CD14-positive monocyte (primary cell): Measurements from ENCODE around the gene FAM167B. TPM values are rescaled to one million over a fixed set of nuclear protein-coding genes. Genes with fewer than 3 reads are reported as not detected.

Source experiments
- DNase-seq, 3 donors: peaks; one replicate each; pipeline ENCODE4 v3.0.0-alpha.2; 2011 to 2022
- H2AFZ ChIP-seq: 2 replicates; pipeline ENCODE4 v1.6.0; 2012; ENCODE audit warnings: mild to moderate bottlenecking, low read depth, low read length, inconsistent platforms; ENCODE audit not compliant: insufficient read depth, poor library complexity, severe bottlenecking
- H3K27ac ChIP-seq, 2 donors: 1 replicate in 1 of 2; 2 replicates in 1 of 2; pipeline ENCODE4 v1.5.1; 2012 to 2013; ENCODE audit warnings: low read length in 2 of 2, control low read depth in 1 of 2, inconsistent platforms in 1 of 2, low read depth in 1 of 2, mild to moderate bottlenecking in 1 of 2
- H3K27me3 ChIP-seq, 2 donors: one replicate each; pipeline versions ENCODE4 v1.6.0 to v1.6.1; 2011 to 2013; ENCODE audit warnings: low read length in 2 of 2; ENCODE audit not compliant: control insufficient read depth in 2 of 2, insufficient read depth in 2 of 2
- H3K36me3 ChIP-seq, 2 donors: replicated peaks in 1 of 2; 1 replicate in 1 of 2; 2 replicates in 1 of 2; pipeline versions ENCODE4 v1.5.1 to v1.6.1; 2012 to 2013; ENCODE audit warnings: low read length in 2 of 2, control low read depth in 1 of 2, inconsistent platforms in 1 of 2, mild to moderate bottlenecking in 1 of 2; ENCODE audit not compliant: insufficient read depth in 2 of 2, control insufficient read depth in 1 of 2
- H3K4me1 ChIP-seq, 2 donors: 1 replicate in 1 of 2; 2 replicates in 1 of 2; pipeline versions ENCODE4 v1.5.1 to v1.6.1; 2012 to 2013; ENCODE audit warnings: low read length in 2 of 2, control low read depth in 1 of 2, inconsistent platforms in 1 of 2, mild to moderate bottlenecking in 1 of 2, moderate library complexity in 1 of 2; ENCODE audit not compliant: insufficient read depth in 2 of 2, control insufficient read depth in 1 of 2
- H3K4me2 ChIP-seq: replicated peaks from 2 replicates; pipeline ENCODE3; 2012; ENCODE audit warnings: low read length, moderate library complexity, mild to moderate bottlenecking; ENCODE audit not compliant: poor library complexity, severe bottlenecking; ENCODE audit errors: extremely low read depth
- H3K4me3 ChIP-seq, 3 experiments: fragments of 200-600 bp in 1 of 3; sonication (generic) in 1 of 3; replicated peaks in 1 of 3; 1 replicate in 2 of 3; 2 replicates in 1 of 3; pipeline ENCODE4 v1.5.1; 2011 to 2013; ENCODE audit warnings: low read length in 3 of 3, mild to moderate bottlenecking in 3 of 3, control low read depth in 2 of 3, low read depth in 2 of 3, inconsistent platforms in 1 of 3, moderate library complexity in 1 of 3
- H3K79me2 ChIP-seq: 2 replicates; pipeline ENCODE4 v1.6.0; 2012; ENCODE audit warnings: mild to moderate bottlenecking, control low read depth, inconsistent platforms, low read length, moderate library complexity; ENCODE audit not compliant: insufficient read depth
- H3K9ac ChIP-seq: 2 replicates; pipeline ENCODE4 v1.6.0; 2017; ENCODE audit warnings: low read length, mild to moderate bottlenecking; ENCODE audit not compliant: insufficient read depth, poor library complexity, severe bottlenecking
- H3K9me3 ChIP-seq, 2 donors: replicated peaks in 1 of 2; 1 replicate in 1 of 2; 2 replicates in 1 of 2; pipeline versions ENCODE4 v1.5.1 to v1.6.1; 2012 to 2013; ENCODE audit warnings: low read length in 2 of 2, control low read depth in 1 of 2; ENCODE audit not compliant: control insufficient read depth in 1 of 2, insufficient read depth in 1 of 2
- H4K20me1 ChIP-seq: 2 replicates; pipeline ENCODE4 v1.6.0; 2012; ENCODE audit warnings: mild to moderate bottlenecking, low read length, control low read depth, moderate library complexity; ENCODE audit not compliant: insufficient read depth
- H3K27ac Mint-ChIP-seq, 7 donors: one replicate each; pipeline ENCODE4 v1.8.0; 2020; ENCODE audit warnings: mild to moderate bottlenecking in 7 of 7, mixed read lengths in 7 of 7, moderate library complexity in 6 of 7, inconsistent platforms in 2 of 7
- H3K27me3 Mint-ChIP-seq, 3 donors: one replicate each; pipeline ENCODE4 v1.8.0; 2021 to 2022; ENCODE audit warnings: low read depth in 3 of 3, mild to moderate bottlenecking in 3 of 3, mixed read lengths in 3 of 3, moderate library complexity in 3 of 3, inconsistent platforms in 1 of 3
- H3K36me3 Mint-ChIP-seq, 2 donors: one replicate each; pipeline ENCODE4 v1.8.0; 2020; ENCODE audit warnings: mixed read lengths in 2 of 2, inconsistent platforms in 1 of 2, mild to moderate bottlenecking in 1 of 2
- H3K4me1 Mint-ChIP-seq: one replicate; pipeline ENCODE4 v1.8.0; 2020; ENCODE audit warnings: mild to moderate bottlenecking, mixed read lengths
- H3K4me3 Mint-ChIP-seq, 2 donors: one replicate each; pipeline ENCODE4 v1.8.0; 2020; ENCODE audit warnings: mild to moderate bottlenecking in 2 of 2, mixed read lengths in 2 of 2, moderate library complexity in 1 of 2
- H3K9me3 Mint-ChIP-seq, 7 donors: one replicate each; pipeline ENCODE4 v1.8.0; 2020 to 2022; ENCODE audit warnings: mixed read lengths in 7 of 7, mild to moderate bottlenecking in 6 of 7, moderate library complexity in 6 of 7, inconsistent platforms in 2 of 7
- WGBS: methylation state at CpG from one replicate; pipeline ENCODE4 v1.1.5; 2013; ENCODE audit warnings: missing lambda C conversion rate; ENCODE audit not compliant: insufficient coverage; 5-methylcytosine and 5-hydroxymethylcytosine counted together
- intact Hi-C, 2 donors: fragments of 100-400 bp; cut with micrococcal nuclease; formaldehyde crosslinking; loops; one replicate each; pipeline versions ENCODE4 v1.15.0 to v1.15.1; 2023
- polyA plus RNA-seq, 3 donors: library from polyadenylated mRNA; depleted of rRNA in 1 of 3; unstranded in 2 of 3; stranded (reverse) in 1 of 3; fragments of 300-500 nt in 2 of 3; fragments of >200 nt in 1 of 3; fragmentation: Illumina TruSeq in 2 of 3; gene quantifications; 1 replicate in 2 of 3; 2 replicates in 1 of 3; pipeline ENCODE4 v1.2.3, GENCODE V29; 2012 to 2021
- TF ChIP-seq, protein P1 (sequence below): fragments of 200-600 bp; IDR thresholded peaks from one replicate; pipeline ENCODE4 v1.8.0; 2022; ENCODE audit warnings: antibody characterized with exemption, mild to moderate bottlenecking

FAM167B gene
- polyA plus RNA-seq, 3 donors = not detected

DNA sequence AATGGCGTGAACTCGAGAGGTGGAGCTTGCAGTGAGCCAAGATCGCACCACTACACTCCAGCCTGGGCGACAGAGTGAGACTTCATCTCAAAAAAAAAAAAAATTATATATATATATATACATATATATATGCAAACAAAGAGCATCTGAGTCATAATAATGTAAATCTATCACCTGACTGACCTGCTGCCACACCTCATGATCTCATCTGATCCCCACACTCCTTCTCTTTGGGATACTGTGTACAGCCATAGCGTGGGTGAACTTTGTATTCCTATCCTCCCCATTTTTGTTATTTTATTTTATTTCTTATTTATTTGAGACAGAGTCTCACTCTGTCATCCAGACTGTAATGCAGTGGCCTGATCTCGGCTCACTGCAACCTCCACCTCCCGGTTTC lies 42.2 kb downstream of the FAM167B start:
- H4K20me1 ChIP-seq = no peaks in the 10 kb centered on the region
- H3K36me3 ChIP-seq = no peaks in the 10 kb centered on the region
- H3K4me2 ChIP-seq = no peak overlapping the region
- no peaks in the 10 kb centered on the region for H3K9me3 ChIP-seq
- no peak for DNase-seq
- peaks cover 0 to 5% (median 2%) of the 10 kb centered on the region in 7 donors for H3K9me3 Mint-ChIP-seq
- intact Hi-C loops = no loop called here
- peaks cover 0 to 4% of the 10 kb centered on the region in 2 donors for H3K36me3 Mint-ChIP-seq
- H3K4me3 ChIP-seq = no peak overlapping the region
- peaks cover 0 to 6% (median 4%) of the 10 kb centered on the region in 3 donors for H3K27me3 Mint-ChIP-seq
- H3K27ac ChIP-seq = no peak overlapping the region
- no peak overlapping the region for H3K9ac ChIP-seq
- WGBS = 92% methylated on average over 2 of the region's 7 CpGs
- H3K27ac Mint-ChIP-seq = no peak overlapping the region
- peaks cover 18 to 21% of the 10 kb centered on the region in 2 donors for H3K4me1 ChIP-seq
- TF ChIP-seq, protein P1, sequence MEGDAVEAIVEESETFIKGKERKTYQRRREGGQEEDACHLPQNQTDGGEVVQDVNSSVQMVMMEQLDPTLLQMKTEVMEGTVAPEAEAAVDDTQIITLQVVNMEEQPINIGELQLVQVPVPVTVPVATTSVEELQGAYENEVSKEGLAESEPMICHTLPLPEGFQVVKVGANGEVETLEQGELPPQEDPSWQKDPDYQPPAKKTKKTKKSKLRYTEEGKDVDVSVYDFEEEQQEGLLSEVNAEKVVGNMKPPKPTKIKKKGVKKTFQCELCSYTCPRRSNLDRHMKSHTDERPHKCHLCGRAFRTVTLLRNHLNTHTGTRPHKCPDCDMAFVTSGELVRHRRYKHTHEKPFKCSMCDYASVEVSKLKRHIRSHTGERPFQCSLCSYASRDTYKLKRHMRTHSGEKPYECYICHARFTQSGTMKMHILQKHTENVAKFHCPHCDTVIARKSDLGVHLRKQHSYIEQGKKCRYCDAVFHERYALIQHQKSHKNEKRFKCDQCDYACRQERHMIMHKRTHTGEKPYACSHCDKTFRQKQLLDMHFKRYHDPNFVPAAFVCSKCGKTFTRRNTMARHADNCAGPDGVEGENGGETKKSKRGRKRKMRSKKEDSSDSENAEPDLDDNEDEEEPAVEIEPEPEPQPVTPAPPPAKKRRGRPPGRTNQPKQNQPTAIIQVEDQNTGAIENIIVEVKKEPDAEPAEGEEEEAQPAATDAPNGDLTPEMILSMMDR = no peak
- peaks cover 25% of the 10 kb centered on the region for H3K4me1 Mint-ChIP-seq
- peaks cover 28% of the 10 kb centered on the region for H3K79me2 ChIP-seq
- H3K4me3 Mint-ChIP-seq = no peak overlapping the region
- H3K27me3 ChIP-seq = no peaks in the 10 kb centered on the region
- no peak overlapping the region for H2AFZ ChIP-seq

DNA sequence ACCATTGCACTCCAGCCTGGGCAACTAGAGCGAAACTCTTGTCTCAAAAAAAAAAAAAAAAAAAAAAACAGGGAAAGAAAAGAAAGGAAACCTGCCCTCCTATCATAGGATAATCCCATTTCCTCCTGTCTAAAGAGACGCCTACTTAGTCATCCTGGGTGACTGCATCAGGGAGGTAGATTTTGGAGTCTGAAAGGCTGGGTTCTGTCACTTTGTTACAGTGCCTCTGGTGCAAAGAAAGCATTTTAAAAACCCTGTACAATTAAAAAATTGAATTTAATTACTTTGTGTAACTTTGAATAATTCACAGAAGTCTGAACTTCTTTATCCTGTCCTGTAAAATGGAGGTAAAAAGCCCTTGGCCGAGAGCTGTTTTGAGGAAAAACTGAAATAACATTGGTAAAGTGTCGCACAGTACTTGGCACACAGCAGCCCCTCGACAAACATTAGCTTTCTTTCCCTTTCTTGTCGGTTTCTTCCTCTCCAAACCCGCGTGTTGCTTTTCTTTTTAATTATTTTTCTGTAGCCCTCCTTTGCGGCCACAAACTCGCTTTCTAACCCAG lies 44.2 kb downstream of the FAM167B start:
- intact Hi-C loops = loop anchor here in 1 of 2 donors (10.0 kb wide), 1 partner anchor 106 kb away; no protein-coding TSS in a partner anchor
- peaks cover 34% of the 10 kb centered on the region for H3K4me1 Mint-ChIP-seq
- peak overlapping the region; percentile 99 for H3K4me2 ChIP-seq
- no peaks in the 10 kb centered on the region for H3K9me3 ChIP-seq
- DNase-seq = peak in 2 of 3 donors; percentile 2 to 14
- peak overlapping the region; percentile 58 to 96 (median 91) for H3K4me3 ChIP-seq
- peaks cover 0 to 5% (median 2%) of the 10 kb centered on the region in 7 donors for H3K9me3 Mint-ChIP-seq
- peak overlapping the region; percentile 98 for H2AFZ ChIP-seq
- 34% methylated on average over 8 of the region's 10 CpGs for WGBS
- peaks cover 7 to 15% of the 10 kb centered on the region in 2 donors for H3K36me3 Mint-ChIP-seq
- no peaks in the 10 kb centered on the region for H3K27me3 ChIP-seq
- H4K20me1 ChIP-seq = peaks cover 15% of the 10 kb centered on the region
- H3K36me3 ChIP-seq = peaks cover 0 to 3% of the 10 kb centered on the region in 2 donors
- peak overlapping the region; percentile 90 for H3K9ac ChIP-seq
- peak overlapping the region; percentile 97 to 100 for H3K4me3 Mint-ChIP-seq
- peaks cover 18 to 21% of the 10 kb centered on the region in 2 donors for H3K4me1 ChIP-seq
- peak overlapping the region; percentile 89 to 96 (median 93) for H3K27ac Mint-ChIP-seq
- TF ChIP-seq, protein P1 = no peak
- peaks cover 0 to 5% (median 4%) of the 10 kb centered on the region in 3 donors for H3K27me3 Mint-ChIP-seq
- peak overlapping the region; percentile 39 to 88 for H3K27ac ChIP-seq
- H3K79me2 ChIP-seq = peaks cover 47% of the 10 kb centered on the region
